SK-N-SH (cell line): Measurements from ENCODE around the gene RBM47.

Source experiments
- FOXJ3 ChIP-seq: sonication (generic); formaldehyde crosslinking; IDR thresholded peaks from 2 replicates; pipeline ENCODE4 v1.5.1; 2020; ENCODE audit warnings: mild to moderate bottlenecking, missing genetic modification reagents
- GABPA ChIP-seq: IDR thresholded peaks from 2 replicates; pipeline ENCODE4 v1.4.0; 2012; ENCODE audit warnings: low read depth, mild to moderate bottlenecking
- TF ChIP-seq, protein P1 (sequence below): IDR thresholded peaks from 2 replicates; pipeline ENCODE4 v1.4.0; 2012; ENCODE audit warnings: low read depth, borderline replicate concordance
- TF ChIP-seq, protein P2 (sequence below): fragments of 200-600 bp; sonication (generic); IDR thresholded peaks from 2 replicates; pipeline ENCODE4 v1.6.1; 2017; ENCODE audit warnings: antibody characterized with exemption, mild to moderate bottlenecking, moderate library complexity

DNA sequence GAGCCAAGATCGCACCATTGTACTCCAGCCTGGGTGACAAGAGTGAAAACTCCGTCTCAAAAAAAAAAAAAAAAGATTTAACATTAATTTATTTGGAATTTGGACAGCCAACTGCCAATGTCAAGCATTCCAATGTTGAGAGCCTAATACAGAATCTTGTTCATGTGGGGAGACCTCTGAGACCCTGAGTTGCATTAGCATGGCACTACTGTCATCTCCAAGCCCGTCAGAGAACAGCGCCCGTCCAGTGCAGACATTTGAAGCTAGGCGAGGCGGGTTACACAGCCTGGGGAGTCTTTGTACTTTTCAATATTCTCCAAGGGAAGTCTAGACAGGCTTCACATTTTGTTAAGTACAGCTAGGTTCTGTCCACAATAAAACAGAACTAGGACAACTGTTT is 167.8 kb downstream of the RBM47 start:
- TF ChIP-seq, protein P1, sequence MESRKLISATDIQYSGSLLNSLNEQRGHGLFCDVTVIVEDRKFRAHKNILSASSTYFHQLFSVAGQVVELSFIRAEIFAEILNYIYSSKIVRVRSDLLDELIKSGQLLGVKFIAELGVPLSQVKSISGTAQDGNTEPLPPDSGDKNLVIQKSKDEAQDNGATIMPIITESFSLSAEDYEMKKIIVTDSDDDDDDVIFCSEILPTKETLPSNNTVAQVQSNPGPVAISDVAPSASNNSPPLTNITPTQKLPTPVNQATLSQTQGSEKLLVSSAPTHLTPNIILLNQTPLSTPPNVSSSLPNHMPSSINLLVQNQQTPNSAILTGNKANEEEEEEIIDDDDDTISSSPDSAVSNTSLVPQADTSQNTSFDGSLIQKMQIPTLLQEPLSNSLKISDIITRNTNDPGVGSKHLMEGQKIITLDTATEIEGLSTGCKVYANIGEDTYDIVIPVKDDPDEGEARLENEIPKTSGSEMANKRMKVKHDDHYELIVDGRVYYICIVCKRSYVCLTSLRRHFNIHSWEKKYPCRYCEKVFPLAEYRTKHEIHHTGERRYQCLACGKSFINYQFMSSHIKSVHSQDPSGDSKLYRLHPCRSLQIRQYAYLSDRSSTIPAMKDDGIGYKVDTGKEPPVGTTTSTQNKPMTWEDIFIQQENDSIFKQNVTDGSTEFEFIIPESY, result no peak
- TF ChIP-seq, protein P2, sequence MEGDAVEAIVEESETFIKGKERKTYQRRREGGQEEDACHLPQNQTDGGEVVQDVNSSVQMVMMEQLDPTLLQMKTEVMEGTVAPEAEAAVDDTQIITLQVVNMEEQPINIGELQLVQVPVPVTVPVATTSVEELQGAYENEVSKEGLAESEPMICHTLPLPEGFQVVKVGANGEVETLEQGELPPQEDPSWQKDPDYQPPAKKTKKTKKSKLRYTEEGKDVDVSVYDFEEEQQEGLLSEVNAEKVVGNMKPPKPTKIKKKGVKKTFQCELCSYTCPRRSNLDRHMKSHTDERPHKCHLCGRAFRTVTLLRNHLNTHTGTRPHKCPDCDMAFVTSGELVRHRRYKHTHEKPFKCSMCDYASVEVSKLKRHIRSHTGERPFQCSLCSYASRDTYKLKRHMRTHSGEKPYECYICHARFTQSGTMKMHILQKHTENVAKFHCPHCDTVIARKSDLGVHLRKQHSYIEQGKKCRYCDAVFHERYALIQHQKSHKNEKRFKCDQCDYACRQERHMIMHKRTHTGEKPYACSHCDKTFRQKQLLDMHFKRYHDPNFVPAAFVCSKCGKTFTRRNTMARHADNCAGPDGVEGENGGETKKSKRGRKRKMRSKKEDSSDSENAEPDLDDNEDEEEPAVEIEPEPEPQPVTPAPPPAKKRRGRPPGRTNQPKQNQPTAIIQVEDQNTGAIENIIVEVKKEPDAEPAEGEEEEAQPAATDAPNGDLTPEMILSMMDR, result no peak
- TF ChIP-seq FOXJ3 (CRISPR knock-in tag) (no peak), GABPA (no peak)
